Measurements from ENCODE around the gene NR3C2.

DNA sequence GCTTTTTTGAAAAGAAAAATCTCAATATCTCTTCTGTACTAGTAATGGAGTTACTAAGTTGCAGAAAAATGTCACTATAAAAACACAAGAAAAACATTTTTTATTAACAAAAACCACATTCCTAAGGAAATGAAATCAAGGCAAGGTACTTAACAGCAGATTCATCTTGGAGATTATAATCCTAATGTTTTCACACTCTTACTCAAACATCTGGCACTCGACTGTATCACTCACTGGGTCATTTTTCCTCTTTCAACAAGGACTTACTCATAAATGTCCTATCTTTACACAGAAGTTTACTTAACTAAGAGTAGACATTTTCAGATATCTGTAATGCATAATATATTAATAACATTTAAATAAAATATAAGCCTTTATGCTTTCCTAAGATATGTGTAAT, 216.6 kb downstream of the NR3C2 start:
- TF ChIP-seq, protein P1, sequence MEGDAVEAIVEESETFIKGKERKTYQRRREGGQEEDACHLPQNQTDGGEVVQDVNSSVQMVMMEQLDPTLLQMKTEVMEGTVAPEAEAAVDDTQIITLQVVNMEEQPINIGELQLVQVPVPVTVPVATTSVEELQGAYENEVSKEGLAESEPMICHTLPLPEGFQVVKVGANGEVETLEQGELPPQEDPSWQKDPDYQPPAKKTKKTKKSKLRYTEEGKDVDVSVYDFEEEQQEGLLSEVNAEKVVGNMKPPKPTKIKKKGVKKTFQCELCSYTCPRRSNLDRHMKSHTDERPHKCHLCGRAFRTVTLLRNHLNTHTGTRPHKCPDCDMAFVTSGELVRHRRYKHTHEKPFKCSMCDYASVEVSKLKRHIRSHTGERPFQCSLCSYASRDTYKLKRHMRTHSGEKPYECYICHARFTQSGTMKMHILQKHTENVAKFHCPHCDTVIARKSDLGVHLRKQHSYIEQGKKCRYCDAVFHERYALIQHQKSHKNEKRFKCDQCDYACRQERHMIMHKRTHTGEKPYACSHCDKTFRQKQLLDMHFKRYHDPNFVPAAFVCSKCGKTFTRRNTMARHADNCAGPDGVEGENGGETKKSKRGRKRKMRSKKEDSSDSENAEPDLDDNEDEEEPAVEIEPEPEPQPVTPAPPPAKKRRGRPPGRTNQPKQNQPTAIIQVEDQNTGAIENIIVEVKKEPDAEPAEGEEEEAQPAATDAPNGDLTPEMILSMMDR (IDR thresholded peaks at IDR 0.05): no peak
- TF ChIP-seq YY1 (IDR thresholded peaks at IDR 0.05; ENCODE audit: low read depth) (no peak), FOSL2 (IDR thresholded peaks at IDR 0.05; ENCODE audit: borderline replicate concordance, low read depth) (no peak)

Measured in SK-N-SH (cell line).